Astrocyte (in vitro differentiated cells and primary cell): ENCODE results near the gene C10orf143.

ENCODE experiments used
- EZH2 ChIP-seq: IDR thresholded peaks from 2 replicates; pipeline ENCODE4 v1.6.1; 2012; ENCODE audit warnings: mild to moderate bottlenecking, low read length, inconsistent platforms; ENCODE audit not compliant: insufficient read depth
- TF ChIP-seq, protein P1 (sequence below): IDR thresholded peaks from 2 replicates; pipeline ENCODE4 v1.5.1; 2011; ENCODE audit warnings: low read depth, mild to moderate bottlenecking, inconsistent platforms, low read length, moderate library complexity; ENCODE audit not compliant: insufficient read depth

DNA sequence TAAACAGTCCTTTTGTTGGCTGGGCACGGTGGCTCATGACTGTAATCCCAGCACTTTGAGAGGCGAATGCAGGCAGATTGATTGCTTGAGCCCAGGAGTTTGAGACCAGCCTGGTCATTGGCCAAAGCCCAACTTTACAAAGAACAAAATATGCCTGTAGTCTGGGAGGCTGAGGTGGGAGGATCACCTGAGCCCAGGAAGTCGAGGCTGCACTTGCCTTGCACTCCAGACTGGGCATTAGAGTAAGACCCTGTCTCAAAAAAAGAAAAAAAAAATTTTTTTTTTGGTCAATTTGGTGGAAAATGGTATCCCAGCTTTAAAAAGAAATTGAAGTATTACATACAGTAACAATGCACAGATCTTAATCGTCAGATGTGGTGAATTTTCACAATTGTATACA lies 30.4 kb upstream of the C10orf143 start:
- TF ChIP-seq EZH2 = no peak
- TF ChIP-seq, protein P1, sequence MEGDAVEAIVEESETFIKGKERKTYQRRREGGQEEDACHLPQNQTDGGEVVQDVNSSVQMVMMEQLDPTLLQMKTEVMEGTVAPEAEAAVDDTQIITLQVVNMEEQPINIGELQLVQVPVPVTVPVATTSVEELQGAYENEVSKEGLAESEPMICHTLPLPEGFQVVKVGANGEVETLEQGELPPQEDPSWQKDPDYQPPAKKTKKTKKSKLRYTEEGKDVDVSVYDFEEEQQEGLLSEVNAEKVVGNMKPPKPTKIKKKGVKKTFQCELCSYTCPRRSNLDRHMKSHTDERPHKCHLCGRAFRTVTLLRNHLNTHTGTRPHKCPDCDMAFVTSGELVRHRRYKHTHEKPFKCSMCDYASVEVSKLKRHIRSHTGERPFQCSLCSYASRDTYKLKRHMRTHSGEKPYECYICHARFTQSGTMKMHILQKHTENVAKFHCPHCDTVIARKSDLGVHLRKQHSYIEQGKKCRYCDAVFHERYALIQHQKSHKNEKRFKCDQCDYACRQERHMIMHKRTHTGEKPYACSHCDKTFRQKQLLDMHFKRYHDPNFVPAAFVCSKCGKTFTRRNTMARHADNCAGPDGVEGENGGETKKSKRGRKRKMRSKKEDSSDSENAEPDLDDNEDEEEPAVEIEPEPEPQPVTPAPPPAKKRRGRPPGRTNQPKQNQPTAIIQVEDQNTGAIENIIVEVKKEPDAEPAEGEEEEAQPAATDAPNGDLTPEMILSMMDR = no peak
